Activated CD4-positive, alpha-beta T cell treated with anti-CD3 and anti-CD28 coated beads for 36 hours (primary cell): ENCODE results near the gene SCML1. TPM values are rescaled to one million over a fixed set of nuclear protein-coding genes. Genes with fewer than 3 reads are reported as not detected.

Experiments used
- ATAC-seq: fragments of 200-7000 bp; cut with Tn5 transposase; one replicate; pipeline ENCODE4 v1.10.0; 2021; ENCODE audit warnings: mild to moderate bottlenecking, moderate library complexity
- CTCF ChIA-PET: fragments of 350-600 bp; sonication (Branson Sonifier 250); formaldehyde crosslinking; loops from one replicate; lab custom pipeline; 2021; ENCODE audit warnings: antibody characterized with exemption; lab: Charles Lee
- POLR2A ChIA-PET: fragments of 350-600 bp; sonication (Branson Sonifier 250); formaldehyde crosslinking; loops from one replicate; lab custom pipeline; 2021; ENCODE audit warnings: antibody characterized with exemption, inconsistent platforms; lab: Charles Lee
- DNase-seq: peaks from one replicate; pipeline ENCODE4 v3.0.0-alpha.2; 2020
- H3K27ac Mint-ChIP-seq: one replicate; pipeline ENCODE4 v1.8.0; 2021; ENCODE audit warnings: mixed read lengths
- H3K27me3 Mint-ChIP-seq: one replicate; pipeline ENCODE4 v1.8.0; 2021; ENCODE audit warnings: mixed read lengths
- H3K36me3 Mint-ChIP-seq: one replicate; pipeline ENCODE4 v1.8.0; 2021; ENCODE audit warnings: low read depth, mixed read lengths
- H3K4me1 Mint-ChIP-seq: one replicate; pipeline ENCODE4 v1.8.0; 2021; ENCODE audit warnings: mixed read lengths
- H3K4me3 Mint-ChIP-seq: one replicate; pipeline ENCODE4 v1.8.0; 2021; ENCODE audit warnings: mild to moderate bottlenecking, moderate library complexity, mixed read lengths
- H3K9me3 Mint-ChIP-seq: one replicate; pipeline ENCODE4 v1.8.0; 2021; ENCODE audit warnings: low read depth, mixed read lengths
- intact Hi-C, 2 experiments: fragments of 100-400 bp; cut with DNase I in 1 of 2; cut with micrococcal nuclease in 1 of 2; formaldehyde crosslinking; loops; one replicate each; pipeline versions ENCODE4 v1.14.2 to v1.15.1; 2022 to 2024; cut with DNase I, micrococcal nuclease
- total RNA-seq, 2 experiments: library from RNA; stranded (reverse); gene quantifications; one replicate each; pipeline ENCODE4 v1.2.3, GENCODE V29; 2021

SCML1 gene
- total RNA-seq, 2 experiments from 2014 or later: 7.3 TPM

GRCh38 chrX:17738737-17739535 lies 1.6 kb downstream of the SCML1 start:
- POLR2A ChIA-PET: no interaction called here
- CTCF ChIA-PET: no interaction called here
- peaks cover 36% of the 10 kb centered on the region for H3K4me1 Mint-ChIP-seq
- H3K36me3 Mint-ChIP-seq: no peaks in the 10 kb centered on the region
- H3K27me3 Mint-ChIP-seq: peaks cover 3% of the 10 kb centered on the region
- no peak for DNase-seq
- H3K9me3 Mint-ChIP-seq: no peaks in the 10 kb centered on the region
- intact Hi-C loops: loop anchor here (2.0 to 10.0 kb wide), 11 partner anchors 87 to 1946 kb away; partner anchors contain the start of genes PDHA1 (in 2 of the 2), CDKL5 (in 1 of the 2), PHKA2 (in 1 of the 2) and RBBP7 (in 1 of the 2)
- peak overlapping the region; percentile 95 for H3K27ac Mint-ChIP-seq
- H3K4me3 Mint-ChIP-seq: peak overlapping the region; percentile 81
- ATAC-seq: peak; percentile 8

- peaks cover 2% of the 10 kb centered on the region for H3K27me3 Mint-ChIP-seq
- no peak overlapping the region for H3K4me3 Mint-ChIP-seq
These were observed 3.1 kb downstream of the SCML1 start for GRCh38 chrX:17740137-17741122.

GRCh38 chrX:17741123-17741511 lies 3.8 kb downstream of the SCML1 start:
- DNase-seq (no peak), ATAC-seq (no peak)
- no peak overlapping the region for H3K4me3 Mint-ChIP-seq
- CTCF ChIA-PET: interaction anchor here (0.6 kb wide), 1 partner anchor 47 kb away, joined by 3 read pairs; no protein-coding TSS in a partner anchor
- peaks cover 2% of the 10 kb centered on the region for H3K27me3 Mint-ChIP-seq
- H3K4me1 Mint-ChIP-seq: peaks cover 36% of the 10 kb centered on the region
- no peak overlapping the region for H3K27ac Mint-ChIP-seq
- POLR2A ChIA-PET: no interaction called here
- H3K36me3 Mint-ChIP-seq: no peaks in the 10 kb centered on the region
- intact Hi-C loops: loop anchor here (2.0 to 10.0 kb wide), 2 partner anchors 32 to 184 kb away; no protein-coding TSS in a partner anchor
- H3K9me3 Mint-ChIP-seq: no peaks in the 10 kb centered on the region

More at GRCh38 chrX:17740137-17741122, 3.1 kb downstream of the SCML1 start:
- intact Hi-C loops: loop anchor here (2.0 to 10.0 kb wide), 2 partner anchors 32 to 184 kb away; no protein-coding TSS in a partner anchor
- ChIA-PET POLR2A (no interaction called here), CTCF (interaction anchor here (0.6 kb wide), 1 partner anchor 48 kb away, joined by 3 read pairs; no protein-coding TSS in a partner anchor)
- Mint-ChIP-seq H3K9me3 (no peaks in the 10 kb centered on the region), H3K4me1 (peaks cover 36% of the 10 kb centered on the region), H3K36me3 (no peaks in the 10 kb centered on the region), H3K27ac (no peak overlapping the region)
- no peak for ATAC-seq
- no peak for DNase-seq

GRCh38 chrX:17743913-17744312 lies 6.6 kb downstream of the SCML1 start:
- Mint-ChIP-seq H3K4me1 (peaks cover 28% of the 10 kb centered on the region), H3K9me3 (no peaks in the 10 kb centered on the region), H3K4me3 (no peak overlapping the region), H3K27ac (no peak overlapping the region), H3K36me3 (no peaks in the 10 kb centered on the region), H3K27me3 (peaks cover 2% of the 10 kb centered on the region)
- intact Hi-C loops: loop anchor here in 1 of 2 experiments (10.0 kb wide), 1 partner anchor 181 kb away; no protein-coding TSS in a partner anchor
- ChIA-PET CTCF (interaction anchor here (0.5 to 0.6 kb wide), 2 partner anchors 140 to 635 kb away, joined by 3 read pairs; no protein-coding TSS in a partner anchor), POLR2A (no interaction called here)
- no peak for DNase-seq
- ATAC-seq: no peak

- no peaks in the 10 kb centered on the region for H3K9me3 Mint-ChIP-seq
- no peaks in the 10 kb centered on the region for H3K36me3 Mint-ChIP-seq
- ChIA-PET CTCF (interaction anchor here (1.3 kb wide), 1 partner anchor 9 kb away, joined by 5 read pairs; no protein-coding TSS in a partner anchor), POLR2A (no interaction called here)
- no peak overlapping the region for H3K27ac Mint-ChIP-seq
- peaks cover 2% of the 10 kb centered on the region for H3K27me3 Mint-ChIP-seq
- no peak for ATAC-seq
- peaks cover 19% of the 10 kb centered on the region for H3K4me1 Mint-ChIP-seq
- intact Hi-C loops: loop anchor here (1.0 to 10.0 kb wide), 4 partner anchors 180 to 633 kb away; no protein-coding TSS in a partner anchor
- no peak overlapping the region for H3K4me3 Mint-ChIP-seq
- DNase-seq: no peak
These were observed 7.7 kb downstream of the SCML1 start for GRCh38 chrX:17744896-17745523.

GRCh38 chrX:17747692-17748091 lies 10.4 kb downstream of the SCML1 start:
- intact Hi-C loops: loop anchor here in 1 of 2 experiments (5.0 to 10.0 kb wide), 3 partner anchors 177 to 630 kb away; no protein-coding TSS in a partner anchor
- no peak overlapping the region for H3K4me3 Mint-ChIP-seq
- no peak for DNase-seq
- peaks cover 6% of the 10 kb centered on the region for H3K4me1 Mint-ChIP-seq
- H3K27me3 Mint-ChIP-seq: no peaks in the 10 kb centered on the region
- H3K9me3 Mint-ChIP-seq: no peaks in the 10 kb centered on the region
- ChIA-PET POLR2A (no interaction called here), CTCF (no interaction called here)
- no peak overlapping the region for H3K27ac Mint-ChIP-seq
- ATAC-seq: no peak
- H3K36me3 Mint-ChIP-seq: peaks cover 8% of the 10 kb centered on the region

GRCh38 chrX:17748684-17749083 lies 11.4 kb downstream of the SCML1 start:
- ChIA-PET POLR2A (no interaction called here), CTCF (no interaction called here)
- H3K27ac Mint-ChIP-seq: no peak overlapping the region
- peaks cover 8% of the 10 kb centered on the region for H3K36me3 Mint-ChIP-seq
- peaks cover 2% of the 10 kb centered on the region for H3K4me1 Mint-ChIP-seq
- DNase-seq (no peak), ATAC-seq (no peak)
- no peaks in the 10 kb centered on the region for H3K9me3 Mint-ChIP-seq
- intact Hi-C loops: loop anchor here in 1 of 2 experiments (5.0 to 10.0 kb wide), 3 partner anchors 176 to 629 kb away; no protein-coding TSS in a partner anchor
- no peak overlapping the region for H3K4me3 Mint-ChIP-seq
- no peaks in the 10 kb centered on the region for H3K27me3 Mint-ChIP-seq

GRCh38 chrX:17750436-17750835 lies 13.1 kb downstream of the SCML1 start:
- no peak for DNase-seq
- H3K4me1 Mint-ChIP-seq: no peaks in the 10 kb centered on the region

GRCh38 chrX:17758382-17758781 lies 21.1 kb downstream of the SCML1 start:
- CTCF ChIA-PET: no interaction called here
- ATAC-seq (no peak), DNase-seq (no peak)
- intact Hi-C loops: no loop called here
- H3K36me3 Mint-ChIP-seq: no peaks in the 10 kb centered on the region
- H3K9me3 Mint-ChIP-seq: no peaks in the 10 kb centered on the region
- H3K27ac Mint-ChIP-seq: no peak overlapping the region
- peaks cover 6% of the 10 kb centered on the region for H3K4me1 Mint-ChIP-seq
- POLR2A ChIA-PET: no interaction called here
- H3K27me3 Mint-ChIP-seq: no peaks in the 10 kb centered on the region
- H3K4me3 Mint-ChIP-seq: no peak overlapping the region

More at GRCh38 chrX:17750436-17750835, 13.1 kb downstream of the SCML1 start:
- Mint-ChIP-seq H3K9me3 (no peaks in the 10 kb centered on the region), H3K36me3 (peaks cover 8% of the 10 kb centered on the region), H3K27me3 (no peaks in the 10 kb centered on the region), H3K27ac (no peak overlapping the region), H3K4me3 (no peak overlapping the region)
- intact Hi-C loops: no loop called here
- no peak for ATAC-seq
- CTCF ChIA-PET: no interaction called here
- POLR2A ChIA-PET: no interaction called here

GRCh38 chrX:17759990-17760389 lies 22.7 kb downstream of the SCML1 start:
- intact Hi-C loops: no loop called here
- DNase-seq: no peak
- peaks cover 6% of the 10 kb centered on the region for H3K4me1 Mint-ChIP-seq
- H3K4me3 Mint-ChIP-seq: no peak overlapping the region
- no peaks in the 10 kb centered on the region for H3K36me3 Mint-ChIP-seq
- no peaks in the 10 kb centered on the region for H3K9me3 Mint-ChIP-seq
- no peak overlapping the region for H3K27ac Mint-ChIP-seq
- CTCF ChIA-PET: no interaction called here
- no peaks in the 10 kb centered on the region for H3K27me3 Mint-ChIP-seq
- POLR2A ChIA-PET: no interaction called here
- no peak for ATAC-seq
